ENCODE measurements around the gene RRAS. TPM values are rescaled to one million over a fixed set of nuclear protein-coding genes. Genes with fewer than 3 reads are reported as not detected.

RRAS gene
- total and polyA plus RNA-seq, 4 experiments from 2014 or later, result 12.0 to 32.1 (median 20.7) TPM

DNA sequence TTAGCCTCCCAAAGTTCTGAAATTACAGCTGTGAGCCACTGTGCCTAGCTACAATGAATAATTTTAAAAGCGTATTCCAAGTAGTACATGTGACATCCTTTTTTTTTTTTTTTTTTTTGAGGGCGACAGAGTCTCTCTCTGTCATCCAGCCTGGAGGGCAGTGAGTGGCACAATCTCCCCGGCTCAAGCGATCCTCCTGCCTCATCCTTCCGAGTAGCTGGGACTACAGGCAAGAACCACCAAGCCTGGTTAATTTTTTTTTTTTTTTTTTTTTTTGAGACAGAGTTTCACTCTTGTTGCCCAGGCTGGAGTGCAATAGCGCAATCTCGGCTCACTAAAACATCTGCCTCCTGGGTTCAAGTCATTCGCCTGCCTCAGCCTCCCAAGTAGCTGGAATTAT, 52.7 kb downstream of the RRAS start:
- Mint-ChIP-seq H3K9me3 (no peaks in the 10 kb centered on the region), H3K4me3 (no peak overlapping the region), H3K36me3 (peaks cover 0 to 7% of the 10 kb centered on the region in 2 donors), H3K4me1 (peaks cover 7 to 27% (median 11%) of the 10 kb centered on the region in 4 donors), H3K27ac (no peak overlapping the region), H3K27me3 (no peaks in the 10 kb centered on the region)
- ChIA-PET CTCF (ENCODE audit: partially characterized antibody) (interaction anchor here (0.7 to 0.9 kb wide), 2 partner anchors 85 to 91 kb away, joined by 3 to 4 read pairs; no protein-coding TSS in a partner anchor), POLR2A (ENCODE audit: partially characterized antibody) (interaction anchor here (0.6 to 2.5 kb wide), 4 partner anchors 89 to 705 kb away, joined by 3 to 7 read pairs (median 4); partner anchors contain the start of gene PRMT1)
- H3K4me3 ChIP-seq (ENCODE audit: low read length in 2 of 2), result no peak overlapping the region
- intact Hi-C loops (cut with micrococcal nuclease), result no loop called here
- H3K9me3 ChIP-seq (ENCODE audit: control insufficient read depth in 1 of 2, low read length in 2 of 2), result no peaks in the 10 kb centered on the region
- no peaks in the 10 kb centered on the region for H3K27me3 ChIP-seq (ENCODE audit: insufficient read depth, low read length)
- H3K36me3 ChIP-seq (ENCODE audit: insufficient read depth, low read length), result no peaks in the 10 kb centered on the region
- peaks cover 2% of the 10 kb centered on the region for H3K4me1 ChIP-seq (ENCODE audit: insufficient read depth, low read length)
- no peak overlapping the region for H3K27ac ChIP-seq (ENCODE audit: low read depth, low read length)
- DNase-seq, result no peak

Small RNAs within 50 kb of the gene (microRNA-seq; reads per million reads assigned to microRNA genes)
- gene MIR5088 (ENCODE audit: borderline microRNAs expressed, borderline number of aligned reads, borderline replicate concordance), result not detected

Other genes starting within 250 kb of the RRAS start
- not detected for gene PTH2, start 216.7 kb downstream of the RRAS start, total RNA-seq
- gene PTH2, start 216.7 kb downstream of the RRAS start, polyA plus RNA-seq, result not detected
- gene GFY, start 214.8 kb downstream of the RRAS start, total RNA-seq, result not detected
- gene GFY, start 214.8 kb downstream of the RRAS start, polyA plus RNA-seq, result not detected
- gene SLC17A7, start 198.6 kb downstream of the RRAS start, total RNA-seq, result under 1 TPM; 0.15 to 0.25 TPM
- gene SLC17A7, start 198.6 kb downstream of the RRAS start, polyA plus RNA-seq, result not detected
- 100 to 1,000 TPM; 178 to 186 TPM for gene PIH1D1, start 188.3 kb downstream of the RRAS start, total RNA-seq
- 100 to 1,000 TPM in 1 of 2 donors, 10 to 100 TPM in 1; 87.2 to 124 TPM for gene PIH1D1, start 188.3 kb downstream of the RRAS start, polyA plus RNA-seq
- 10 to 100 TPM; 31.6 to 32.6 TPM for gene ALDH16A1, start 186.9 kb downstream of the RRAS start, total RNA-seq
- gene ALDH16A1, start 186.9 kb downstream of the RRAS start, polyA plus RNA-seq, result 10 to 100 TPM; 28.4 to 40.1 TPM
- gene FLT3LG, start 165.9 kb downstream of the RRAS start, total RNA-seq, result 100 to 1,000 TPM; 114 to 115 TPM
- gene FLT3LG, start 165.9 kb downstream of the RRAS start, polyA plus RNA-seq, result 100 to 1,000 TPM; 145 to 252 TPM
- gene RPL13A, start 152.5 kb downstream of the RRAS start, total RNA-seq, result 1,000 to 10,000 TPM; 5,517 to 5,661 TPM
- 1,000 to 10,000 TPM; 1,827 to 3,046 TPM for gene RPL13A, start 152.5 kb downstream of the RRAS start, polyA plus RNA-seq
- 1,000 to 10,000 TPM; 3,135 to 3,272 TPM for gene RPS11, start 143.7 kb downstream of the RRAS start, total RNA-seq
- 1,000 to 10,000 TPM; 1,691 to 2,012 TPM for gene RPS11, start 143.7 kb downstream of the RRAS start, polyA plus RNA-seq
- 10 to 100 TPM; 21.9 to 25.8 TPM for gene FCGRT, start 127.5 kb downstream of the RRAS start, total RNA-seq
- 10 to 100 TPM; 40.2 to 42.5 TPM for gene FCGRT, start 127.5 kb downstream of the RRAS start, polyA plus RNA-seq
- 1 to 10 TPM; 2.4 to 2.5 TPM for gene RCN3, start 112.1 kb downstream of the RRAS start, total RNA-seq
- gene RCN3, start 112.1 kb downstream of the RRAS start, polyA plus RNA-seq, result 1 to 10 TPM; 1.2 to 1.5 TPM
- gene NOSIP, start 59.6 kb downstream of the RRAS start, total RNA-seq, result 100 to 1,000 TPM; 177 to 191 TPM
- 100 to 1,000 TPM; 650 to 674 TPM for gene NOSIP, start 59.6 kb downstream of the RRAS start, polyA plus RNA-seq
- gene PRRG2, start 58.8 kb downstream of the RRAS start, total RNA-seq, result 1 to 10 TPM; 1.0 to 1.7 TPM
- gene PRRG2, start 58.8 kb downstream of the RRAS start, polyA plus RNA-seq, result under 1 TPM in 1 of 2 donors, not detected in 1; 0.34 TPM
- 10 to 100 TPM; 64.6 to 65.1 TPM for gene PRR12, start 49.0 kb downstream of the RRAS start, total RNA-seq
- 1 to 10 TPM in 1 of 2 donors, not detected in 1; 1.2 TPM for gene PRR12, start 49.0 kb downstream of the RRAS start, polyA plus RNA-seq
- gene SCAF1, start 2.1 kb upstream of the RRAS start, total RNA-seq, result 10 to 100 TPM; 60.5 to 62.7 TPM
- gene SCAF1, start 2.1 kb upstream of the RRAS start, polyA plus RNA-seq, result 1 to 10 TPM in 1 of 2 donors, not detected in 1; 4.0 TPM
- gene IRF3, start 25.7 kb upstream of the RRAS start, total RNA-seq, result 100 to 1,000 TPM; 366 to 386 TPM
- gene IRF3, start 25.7 kb upstream of the RRAS start, polyA plus RNA-seq, result 10 to 100 TPM; 64.1 to 72.8 TPM
- 10 to 100 TPM; 21.9 to 22.1 TPM for gene BCL2L12, start 25.8 kb upstream of the RRAS start, total RNA-seq
- gene BCL2L12, start 25.8 kb upstream of the RRAS start, polyA plus RNA-seq, result 10 to 100 TPM; 16.3 to 17.2 TPM
- 10 to 100 TPM; 76.6 to 92.9 TPM for gene PRMT1, start 37.1 kb upstream of the RRAS start, total RNA-seq
- gene PRMT1, start 37.1 kb upstream of the RRAS start, polyA plus RNA-seq, result 100 to 1,000 TPM; 140 to 213 TPM
- gene ADM5, start 49.5 kb upstream of the RRAS start, total RNA-seq, result 1 to 10 TPM; 4.0 to 4.4 TPM
- gene ADM5, start 49.5 kb upstream of the RRAS start, polyA plus RNA-seq, result under 1 TPM in 1 of 2 donors, not detected in 1; 0.24 TPM
- gene CPT1C, start 51.0 kb upstream of the RRAS start, total RNA-seq, result 1 to 10 TPM in 1 of 2 experiments, under 1 TPM in 1; 0.64 to 1.5 TPM
- gene CPT1C, start 51.0 kb upstream of the RRAS start, polyA plus RNA-seq, result under 1 TPM; 0.24 to 0.57 TPM
- gene TSKS, start 123.2 kb upstream of the RRAS start, total RNA-seq, result 1 to 10 TPM in 1 of 2 experiments, under 1 TPM in 1; 0.90 to 1.1 TPM
- under 1 TPM; 0.16 to 0.56 TPM for gene TSKS, start 123.2 kb upstream of the RRAS start, polyA plus RNA-seq
- gene AP2A1, start 126.9 kb upstream of the RRAS start, total RNA-seq, result 10 to 100 TPM; 55.5 to 56.2 TPM
- gene AP2A1, start 126.9 kb upstream of the RRAS start, polyA plus RNA-seq, result 1 to 10 TPM; 2.6 to 9.5 TPM
- gene FUZ, start 173.1 kb upstream of the RRAS start, total RNA-seq, result 10 to 100 TPM; 22.4 to 24.1 TPM
- 1 to 10 TPM; 4.9 to 7.4 TPM for gene FUZ, start 173.1 kb upstream of the RRAS start, polyA plus RNA-seq
- gene MED25, start 178.1 kb upstream of the RRAS start, total RNA-seq, result 10 to 100 TPM; 41.8 to 48.8 TPM
- gene MED25, start 178.1 kb upstream of the RRAS start, polyA plus RNA-seq, result 10 to 100 TPM; 10.7 to 22.9 TPM
- gene PTOV1, start 211.0 kb upstream of the RRAS start, total RNA-seq, result 100 to 1,000 TPM; 150 to 156 TPM
- gene PTOV1, start 211.0 kb upstream of the RRAS start, polyA plus RNA-seq, result 10 to 100 TPM; 40.7 to 57.9 TPM
- gene PNKP, start 227.4 kb upstream of the RRAS start, total RNA-seq, result 100 to 1,000 TPM; 171 to 192 TPM
- gene PNKP, start 227.4 kb upstream of the RRAS start, polyA plus RNA-seq, result 10 to 100 TPM; 28.9 to 33.9 TPM
- gene AKT1S1, start 237.2 kb upstream of the RRAS start, total RNA-seq, result 10 to 100 TPM; 19.7 to 20.2 TPM
- 1 to 10 TPM; 2.5 to 4.8 TPM for gene AKT1S1, start 237.2 kb upstream of the RRAS start, polyA plus RNA-seq
- 100 to 1,000 TPM; 101 TPM for gene TBC1D17, start 237.6 kb upstream of the RRAS start, total RNA-seq
- gene TBC1D17, start 237.6 kb upstream of the RRAS start, polyA plus RNA-seq, result 10 to 100 TPM in 1 of 2 donors, 1 to 10 TPM in 1; 6.0 to 14.9 TPM

Data from CD4-positive, alpha-beta memory T cell (primary cell).